ENCODE results near the gene TSSK6.

The TSSK6 gene

GRCh38 chr19:19487077-19487949 lies 28.0 kb downstream of the TSSK6 start:
- POLR2A ChIA-PET, result no interaction called here
- CTCF ChIA-PET, result interaction anchor here (0.9 to 10.3 kb wide), 5 partner anchors 9 to 123 kb away, joined by 3 to 392 read pairs (median 4); no protein-coding TSS in a partner anchor
- H3K4me3 ChIP-seq (ENCODE audit: low read depth, low read length), result no peak overlapping the region
- DNase-seq (ENCODE audit: low read depth, low spot score), result no peak
- no peak for TF ChIP-seq CTCF (IDR thresholded peaks at IDR 0.05; ENCODE audit: insufficient read depth, low read length, missing control alignments)

- H3K4me3 ChIP-seq (ENCODE audit: low read depth, low read length), result no peak overlapping the region
- TF ChIP-seq CTCF (IDR thresholded peaks at IDR 0.05; ENCODE audit: insufficient read depth, low read length, missing control alignments), result no peak
- CTCF ChIA-PET, result interaction anchor here (0.7 to 10.3 kb wide), 5 partner anchors 10 to 143 kb away, joined by 3 to 392 read pairs (median 3); no protein-coding TSS in a partner anchor
- DNase-seq (ENCODE audit: low read depth, low spot score), result no peak
- POLR2A ChIA-PET, result no interaction called here
Measured at GRCh38 chr19:19486343-19487076, 28.8 kb downstream of the TSSK6 start.

GRCh38 chr19:19485998-19486290 lies 29.4 kb downstream of the TSSK6 start:
- no peak overlapping the region for H3K4me3 ChIP-seq (ENCODE audit: low read depth, low read length)
- ChIA-PET CTCF (interaction anchor here (0.7 to 10.3 kb wide), 6 partner anchors 9 to 143 kb away, joined by 3 to 392 read pairs (median 3); no protein-coding TSS in a partner anchor), POLR2A (no interaction called here)
- TF ChIP-seq CTCF (IDR thresholded peaks at IDR 0.05; ENCODE audit: insufficient read depth, low read length, missing control alignments), result no peak
- no peak for DNase-seq (ENCODE audit: low read depth, low spot score)

- DNase-seq (ENCODE audit: low read depth, low spot score), result no peak
- ChIA-PET CTCF (interaction anchor here (0.9 to 10.3 kb wide), 4 partner anchors 10 to 142 kb away, joined by 3 to 392 read pairs (median 4); no protein-coding TSS in a partner anchor), POLR2A (no interaction called here)
- no peak for TF ChIP-seq CTCF (IDR thresholded peaks at IDR 0.05; ENCODE audit: insufficient read depth, low read length, missing control alignments)
- H3K4me3 ChIP-seq (ENCODE audit: low read depth, low read length), result no peak overlapping the region
Measured at GRCh38 chr19:19485161-19485997, 30.0 kb downstream of the TSSK6 start.

GRCh38 chr19:19482809-19483596 lies 32.3 kb downstream of the TSSK6 start:
- no peak for TF ChIP-seq CTCF (IDR thresholded peaks at IDR 0.05; ENCODE audit: insufficient read depth, low read length, missing control alignments)
- no peak for DNase-seq (ENCODE audit: low read depth, low spot score)
- H3K4me3 ChIP-seq (ENCODE audit: low read depth, low read length), result no peak overlapping the region
- ChIA-PET CTCF (interaction anchor here (0.6 to 1.5 kb wide), 4 partner anchors 8 to 122 kb away, joined by 3 read pairs; no protein-coding TSS in a partner anchor), POLR2A (no interaction called here)

Measured in AG04449 (cell line).